GM23338 (cell line): ENCODE measurements around the gene CYTH3. TPM values are rescaled to one million over a fixed set of nuclear protein-coding genes. Genes with fewer than 3 reads are reported as not detected.

Source experiments
- ATAC-seq: fragments of 200-7000 bp; cut with Tn5 transposase; 3 replicates; pipeline ENCODE4 v1.9.1; 2020
- DNase-seq: peaks from one replicate; pipeline ENCODE4 v3.0.0-alpha.2; 2015; ENCODE audit warnings: low spot score
- H2AFZ ChIP-seq: fragments of 200-600 bp; sonication (generic); 2 replicates; pipeline ENCODE4 v1.8.0; 2016; ENCODE audit warnings: antibody characterized with exemption, mild to moderate bottlenecking, moderate library complexity
- H3F3A ChIP-seq: fragments of 200-600 bp; sonication (generic); replicated peaks from 2 replicates; pipeline ENCODE4 v1.8.0; 2017; ENCODE audit warnings: antibody characterized with exemption, mixed run types, low read depth
- H3K27ac ChIP-seq: fragments of 200-600 bp; sonication (generic); 2 replicates; pipeline ENCODE4 v1.6.1; 2016; ENCODE audit warnings: low read depth
- H3K27me3 ChIP-seq: fragments of 200-600 bp; sonication (generic); 2 replicates; pipeline ENCODE4 v1.8.0; 2016; ENCODE audit warnings: mild to moderate bottlenecking, mixed run types, moderate library complexity; ENCODE audit not compliant: insufficient read depth
- H3K36me3 ChIP-seq: fragments of 200-600 bp; sonication (generic); 2 replicates; pipeline ENCODE4 v1.8.0; 2016; ENCODE audit warnings: mild to moderate bottlenecking; ENCODE audit not compliant: insufficient read depth
- H3K4me1 ChIP-seq: fragments of 200-600 bp; sonication (generic); 2 replicates; pipeline ENCODE4 v1.8.0; 2016; ENCODE audit warnings: mild to moderate bottlenecking, moderate library complexity; ENCODE audit not compliant: insufficient read depth
- H3K4me2 ChIP-seq: fragments of 200-600 bp; sonication (generic); 2 replicates; pipeline ENCODE4 v1.7.1; 2017; ENCODE audit warnings: mixed run types
- H3K4me3 ChIP-seq: fragments of 200-600 bp; sonication (generic); 2 replicates; pipeline ENCODE4 v1.6.1; 2016; ENCODE audit warnings: mixed run types
- H3K79me2 ChIP-seq: fragments of 200-600 bp; sonication (generic); replicated peaks from 2 replicates; pipeline ENCODE4 v1.8.0; 2017; ENCODE audit warnings: mild to moderate bottlenecking; ENCODE audit not compliant: insufficient read depth
- H3K9me2 ChIP-seq: fragments of 200-600 bp; sonication (generic); 2 replicates; pipeline ENCODE4 v1.8.0; 2017; ENCODE audit not compliant: insufficient read depth
- H4K20me1 ChIP-seq: fragments of 200-600 bp; sonication (generic); replicated peaks from 2 replicates; pipeline ENCODE4 v1.8.0; 2017; ENCODE audit warnings: mild to moderate bottlenecking; ENCODE audit not compliant: insufficient read depth
- H3K27ac Mint-ChIP-seq: 2 replicates; pipeline ENCODE4 v1.8.0; 2020; ENCODE audit warnings: inconsistent platforms, mild to moderate bottlenecking, moderate library complexity, mixed read lengths
- H3K27me3 Mint-ChIP-seq: 3 replicates; pipeline ENCODE4 v1.8.0; 2022; ENCODE audit warnings: low read depth, mild to moderate bottlenecking, moderate library complexity, mixed read lengths, inconsistent platforms; ENCODE audit not compliant: insufficient read depth, poor library complexity
- H3K36me3 Mint-ChIP-seq: 3 replicates; pipeline ENCODE4 v1.8.0; 2021; ENCODE audit warnings: low read depth, mild to moderate bottlenecking, inconsistent platforms, moderate library complexity, mixed read lengths
- H3K4me1 Mint-ChIP-seq: 3 replicates; pipeline ENCODE4 v1.8.0; 2020; ENCODE audit warnings: mild to moderate bottlenecking, inconsistent platforms, mixed read lengths
- H3K4me3 Mint-ChIP-seq: 3 replicates; pipeline ENCODE4 v1.8.0; 2021; ENCODE audit warnings: moderate library complexity, mild to moderate bottlenecking, inconsistent platforms, mixed read lengths
- H3K9me3 Mint-ChIP-seq: 3 replicates; pipeline ENCODE4 v1.8.0; 2020; ENCODE audit warnings: moderate library complexity, mild to moderate bottlenecking, inconsistent platforms, mixed read lengths
- CREB1 ChIP-seq: fragments of 250-450 bp; sonication (Bioruptor Pico); IDR thresholded peaks from 2 replicates; pipeline ENCODE4 v1.5.0; 2020; ENCODE audit warnings: low read depth, mild to moderate bottlenecking, moderate library complexity
- EZH2 ChIP-seq: fragments of 200-600 bp; sonication (generic); IDR thresholded peaks from one replicate; pipeline ENCODE4 v1.8.0; 2017; ENCODE audit warnings: antibody characterized with exemption, mild to moderate bottlenecking, low read depth; ENCODE audit not compliant: unreplicated experiment
- EZH2phosphoT487 ChIP-seq: fragments of 200-600 bp; sonication (generic); IDR thresholded peaks from one replicate; pipeline ENCODE4 v1.8.1; 2018; ENCODE audit warnings: antibody characterized with exemption; ENCODE audit not compliant: unreplicated experiment
- JUNB ChIP-seq: IDR thresholded peaks from one replicate; pipeline ENCODE4 v1.6.1; 2016; ENCODE audit warnings: antibody characterized with exemption; ENCODE audit not compliant: unreplicated experiment
- NANOG ChIP-seq: IDR thresholded peaks from 2 replicates; pipeline ENCODE4 v1.6.1; 2016; ENCODE audit warnings: antibody characterized with exemption, borderline replicate concordance
- POLR2AphosphoS5 ChIP-seq: IDR thresholded peaks from 2 replicates; pipeline ENCODE4 v1.6.1; 2016; ENCODE audit warnings: antibody characterized with exemption, low read depth
- REST ChIP-seq: IDR thresholded peaks from one replicate; pipeline ENCODE4 v1.6.1; 2018; ENCODE audit warnings: antibody characterized with exemption; ENCODE audit not compliant: unreplicated experiment
- STAT1 ChIP-seq: IDR thresholded peaks from one replicate; pipeline ENCODE4 v1.6.1; 2016; ENCODE audit warnings: antibody characterized with exemption; ENCODE audit not compliant: unreplicated experiment
- ZNF114 ChIP-seq: fragments of 250-450 bp; sonication (Bioruptor Pico); IDR thresholded peaks from 2 replicates; pipeline ENCODE4 v1.5.0; 2020; ENCODE audit warnings: mild to moderate bottlenecking, moderate library complexity
- ZNF331 ChIP-seq: fragments of 250-450 bp; sonication (Bioruptor Pico); IDR thresholded peaks from 2 replicates; pipeline ENCODE4 v1.5.0; 2020; ENCODE audit warnings: low read depth, mild to moderate bottlenecking, moderate library complexity
- long read RNA-seq: library from polyadenylated mRNA; unstranded; transcript quantifications from one replicate; pipeline ENCODE4 v2.0.0, GENCODE V29; 2020; ENCODE audit not compliant: unreplicated experiment
- polyA plus RNA-seq: library from polyadenylated mRNA; unstranded; fragments of >200 nt; fragmentation: Nextera tagmentation; extraction: Ambion mirVana; gene quantifications from 2 replicates; pipeline ENCODE4 v1.2.1, GENCODE V29; 2016
- total RNA-seq: library from RNA; depleted of rRNA; stranded (reverse); fragments of >200 nt; shearing (Covaris generic); gene quantifications from 2 replicates; pipeline ENCODE4 v1.2.3, GENCODE V29; 2014; rRNA removed
- TF ChIP-seq, protein P1 (sequence below): IDR thresholded peaks from 2 replicates; pipeline ENCODE4 v1.6.1; 2016; ENCODE audit warnings: antibody characterized with exemption
- TF ChIP-seq, protein P2 (sequence below), 2 experiments: fragments of 200-600 bp in 1 of 2; sonication (generic) in 1 of 2; conservative IDR thresholded peaks; 2 replicates each; pipeline versions ENCODE4 v1.5.1 to v1.6.1; 2016 to 2017; ENCODE audit warnings: antibody characterized with exemption in 2 of 2, low read depth in 2 of 2, mild to moderate bottlenecking in 2 of 2, moderate library complexity in 1 of 2

The CYTH3 gene
- total RNA-seq (15.3 and 28.3 TPM in 2 replicates), polyA plus RNA-seq (4.6 and 5.9 TPM in 2 replicates)
- long read RNA-seq, full-length matches to known transcripts, result 1 of 2 reads
- long read RNA-seq, partial matches to known transcripts, result 1 of 2 reads
- long read RNA-seq, other reads (novel, unspliced or antisense), result 0 of 2 reads

- Histone ChIP-seq H3K27me3 (peaks cover 15% of the 10 kb centered on the region), H4K20me1 (0 out of 2 replicates have a peak, but pooled peaks cover 5% of the 10 kb centered on the region), H3K36me3 (no peaks in the 10 kb centered on the region), H3K9me2 (no peaks in the 10 kb centered on the region), H3K79me2 (peaks cover 38% of the 10 kb centered on the region), H3K4me3 (peak within 1 kb of the TSS; percentile 92), H2AFZ (peak within 1 kb of the TSS; percentile 97), H3K4me1 (peaks cover 14% of the 10 kb centered on the region), H3K4me2 (peak within 1 kb of the TSS; percentile 100), H3K27ac (0 out of 2 replicates have a peak within 1 kb of the TSS, but pooled peaks have one; percentile 14), H3F3A (0 out of 2 replicates have a peak, but pooled peaks cover 4% of the 10 kb centered on the region)
- Mint-ChIP-seq H3K9me3 (no peaks in the 10 kb centered on the region), H3K36me3 (no peaks in the 10 kb centered on the region), H3K4me1 (peaks cover 35% of the 10 kb centered on the region), H3K27me3 (peaks cover 24% of the 10 kb centered on the region), H3K4me3 (peak within 1 kb of the TSS; percentile 89), H3K27ac (no peak within 1 kb of the TSS; the same call in 1 of the 2 replicates)
- DNase-seq, result peak; percentile 87
- TF ChIP-seq REST (no peak), POLR2AphosphoS5 (peak; percentile 81)
- ATAC-seq, result peak; percentile 79
These were observed at the start of gene CYTH3 for GRCh38 chr7:6272481-6273323. Gene CYTH3, minus strand, starts transcription at chr7:6272624. Its CDS starts 117 bp downstream, at chr7:6272507.

DNA sequence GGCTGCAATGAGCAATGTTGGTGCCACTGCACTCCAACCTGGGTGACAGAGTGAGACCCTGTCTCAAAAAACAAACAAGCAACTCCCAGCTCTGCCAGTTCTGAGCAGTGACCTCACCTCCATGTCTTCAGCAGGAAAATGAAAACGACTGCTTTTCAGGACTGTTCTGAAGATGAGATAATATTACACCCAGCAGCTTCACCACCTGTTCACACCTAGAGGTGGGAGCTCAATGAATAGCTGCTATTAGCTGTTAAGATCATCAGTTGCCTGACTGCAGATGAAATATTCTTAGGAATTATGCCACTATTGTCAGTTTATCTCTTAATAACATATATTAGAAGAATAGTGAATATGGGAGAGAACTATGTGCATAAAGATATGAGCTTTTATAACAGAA lies 48.4 kb upstream of the CYTH3 start:
- Histone ChIP-seq H3K27me3 (no peaks in the 10 kb centered on the region), H3K4me1 (peaks cover 9% of the 10 kb centered on the region; the same call in 1 of the 2 replicates), H4K20me1 (no peaks in the 10 kb centered on the region), H3K36me3 (no peaks in the 10 kb centered on the region), H2AFZ (no peak overlapping the region), H3K9me2 (no peaks in the 10 kb centered on the region), H3K4me2 (no peak overlapping the region), H3K27ac (no peak overlapping the region), H3K79me2 (no peaks in the 10 kb centered on the region), H3K4me3 (no peak overlapping the region), H3F3A (no peaks in the 10 kb centered on the region)
- DNase-seq (no peak), ATAC-seq (no peak)
- Mint-ChIP-seq H3K4me3 (no peak overlapping the region), H3K27ac (no peak overlapping the region), H3K9me3 (no peaks in the 10 kb centered on the region; the same call in 2 of the 3 replicates), H3K36me3 (no peaks in the 10 kb centered on the region), H3K4me1 (peaks cover 15% of the 10 kb centered on the region), H3K27me3 (peaks cover 5% of the 10 kb centered on the region)
- TF ChIP-seq, protein P1, sequence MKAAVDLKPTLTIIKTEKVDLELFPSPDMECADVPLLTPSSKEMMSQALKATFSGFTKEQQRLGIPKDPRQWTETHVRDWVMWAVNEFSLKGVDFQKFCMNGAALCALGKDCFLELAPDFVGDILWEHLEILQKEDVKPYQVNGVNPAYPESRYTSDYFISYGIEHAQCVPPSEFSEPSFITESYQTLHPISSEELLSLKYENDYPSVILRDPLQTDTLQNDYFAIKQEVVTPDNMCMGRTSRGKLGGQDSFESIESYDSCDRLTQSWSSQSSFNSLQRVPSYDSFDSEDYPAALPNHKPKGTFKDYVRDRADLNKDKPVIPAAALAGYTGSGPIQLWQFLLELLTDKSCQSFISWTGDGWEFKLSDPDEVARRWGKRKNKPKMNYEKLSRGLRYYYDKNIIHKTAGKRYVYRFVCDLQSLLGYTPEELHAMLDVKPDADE, result no peak
- TF ChIP-seq, protein P2, sequence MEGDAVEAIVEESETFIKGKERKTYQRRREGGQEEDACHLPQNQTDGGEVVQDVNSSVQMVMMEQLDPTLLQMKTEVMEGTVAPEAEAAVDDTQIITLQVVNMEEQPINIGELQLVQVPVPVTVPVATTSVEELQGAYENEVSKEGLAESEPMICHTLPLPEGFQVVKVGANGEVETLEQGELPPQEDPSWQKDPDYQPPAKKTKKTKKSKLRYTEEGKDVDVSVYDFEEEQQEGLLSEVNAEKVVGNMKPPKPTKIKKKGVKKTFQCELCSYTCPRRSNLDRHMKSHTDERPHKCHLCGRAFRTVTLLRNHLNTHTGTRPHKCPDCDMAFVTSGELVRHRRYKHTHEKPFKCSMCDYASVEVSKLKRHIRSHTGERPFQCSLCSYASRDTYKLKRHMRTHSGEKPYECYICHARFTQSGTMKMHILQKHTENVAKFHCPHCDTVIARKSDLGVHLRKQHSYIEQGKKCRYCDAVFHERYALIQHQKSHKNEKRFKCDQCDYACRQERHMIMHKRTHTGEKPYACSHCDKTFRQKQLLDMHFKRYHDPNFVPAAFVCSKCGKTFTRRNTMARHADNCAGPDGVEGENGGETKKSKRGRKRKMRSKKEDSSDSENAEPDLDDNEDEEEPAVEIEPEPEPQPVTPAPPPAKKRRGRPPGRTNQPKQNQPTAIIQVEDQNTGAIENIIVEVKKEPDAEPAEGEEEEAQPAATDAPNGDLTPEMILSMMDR (conservative IDR thresholded peaks at IDR 0.05; ENCODE audit: low read depth in 2 of 2), result no peak
- no peak for TF ChIP-seq STAT1
- TF ChIP-seq EZH2, result no peak
- TF ChIP-seq POLR2AphosphoS5, result no peak
- TF ChIP-seq EZH2phosphoT487, result no peak
- no peak for TF ChIP-seq CREB1 (CRISPR knock-in tag)
- no peak for TF ChIP-seq JUNB
- TF ChIP-seq NANOG, result no peak
- TF ChIP-seq ZNF114, result no peak
- no peak for TF ChIP-seq ZNF331
- no peak for TF ChIP-seq REST
